HTR-8/SVneo (cell line): ENCODE data around the gene GOSR2.

Source experiments
- DNase-seq: peaks from one replicate; pipeline ENCODE4 v3.0.0; 2011; ENCODE audit warnings: low spot score, mixed read lengths; ENCODE audit not compliant: insufficient read length
- FAIRE-seq: peaks from 2 replicates; lab custom pipeline; 2011; peaks lifted over from hg19 to GRCh38; lab: Jason Lieb, UNC

The GOSR2 gene

GRCh38 chr17:46925185-46925868, 2.4 kb downstream of the GOSR2 start:
- FAIRE-seq (peak; percentile 40), DNase-seq (no peak)

DNA sequence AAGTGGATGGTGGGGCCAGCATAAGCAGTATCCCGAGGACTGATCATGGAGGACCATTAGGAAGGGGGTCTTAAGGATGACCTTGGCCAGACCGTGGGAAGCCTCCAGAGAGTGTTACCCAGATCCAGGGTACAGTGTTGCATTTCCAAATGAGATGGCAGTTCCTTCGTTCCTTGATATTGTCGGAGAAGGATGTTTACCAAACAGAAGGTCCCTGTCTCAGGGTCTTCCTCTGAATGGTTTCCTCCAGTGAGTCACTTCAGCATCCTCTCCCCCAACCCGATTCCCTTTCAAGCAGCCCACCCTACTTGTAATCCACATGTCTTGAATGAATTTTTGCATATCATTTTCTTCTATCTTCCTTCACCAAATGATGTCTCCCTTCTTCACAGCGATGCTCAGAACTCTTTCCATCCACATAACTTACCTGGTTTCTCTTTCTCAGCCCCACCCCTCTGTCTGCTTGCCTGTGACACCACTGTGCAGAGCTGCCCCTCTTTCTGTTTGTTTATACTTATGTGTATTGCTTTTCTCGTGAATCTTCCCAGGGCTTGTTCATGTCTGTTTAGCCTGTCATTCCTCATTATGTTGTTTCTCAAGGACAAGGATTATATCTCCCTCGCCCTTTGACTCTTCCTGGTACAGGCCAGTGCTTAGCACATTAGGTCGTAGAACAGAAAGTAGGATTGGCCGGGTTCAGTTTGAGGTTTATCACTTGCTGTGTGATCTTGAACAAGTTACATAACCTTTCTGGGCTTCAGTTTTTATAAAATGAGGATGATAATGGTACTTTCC, 5.7 kb downstream of the GOSR2 start:
- DNase-seq, result no peak
- FAIRE-seq, result peak; percentile 36

- DNase-seq (no peak), FAIRE-seq (peak; percentile 16)
Measured at GRCh38 chr17:46929413-46929812, 6.5 kb downstream of the GOSR2 start.

DNA sequence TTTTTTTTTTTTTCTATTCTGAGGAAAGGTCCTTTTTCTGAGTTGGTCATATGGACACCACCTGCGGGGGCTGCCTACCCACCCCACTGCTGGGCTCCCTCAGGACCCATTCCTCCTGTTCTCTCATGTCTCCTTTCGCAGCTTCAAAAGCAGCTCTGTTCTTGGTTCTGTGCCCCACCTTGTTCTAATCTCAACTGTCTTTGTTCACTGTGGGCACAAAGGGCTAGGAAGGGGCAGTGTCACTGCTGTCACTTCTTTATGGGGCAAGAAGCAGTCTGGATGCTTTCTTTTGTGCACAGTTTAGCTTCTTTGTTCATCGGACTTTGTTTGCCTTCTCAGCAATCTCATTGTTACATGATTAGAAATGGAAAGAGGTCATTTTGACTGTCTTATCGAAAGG, 7.1 kb downstream of the GOSR2 start:
- DNase-seq (no peak), FAIRE-seq (peak; percentile 58)

GRCh38 chr17:46931596-46931995, 8.6 kb downstream of the GOSR2 start:
- FAIRE-seq (no peak), DNase-seq (no peak)

DNA sequence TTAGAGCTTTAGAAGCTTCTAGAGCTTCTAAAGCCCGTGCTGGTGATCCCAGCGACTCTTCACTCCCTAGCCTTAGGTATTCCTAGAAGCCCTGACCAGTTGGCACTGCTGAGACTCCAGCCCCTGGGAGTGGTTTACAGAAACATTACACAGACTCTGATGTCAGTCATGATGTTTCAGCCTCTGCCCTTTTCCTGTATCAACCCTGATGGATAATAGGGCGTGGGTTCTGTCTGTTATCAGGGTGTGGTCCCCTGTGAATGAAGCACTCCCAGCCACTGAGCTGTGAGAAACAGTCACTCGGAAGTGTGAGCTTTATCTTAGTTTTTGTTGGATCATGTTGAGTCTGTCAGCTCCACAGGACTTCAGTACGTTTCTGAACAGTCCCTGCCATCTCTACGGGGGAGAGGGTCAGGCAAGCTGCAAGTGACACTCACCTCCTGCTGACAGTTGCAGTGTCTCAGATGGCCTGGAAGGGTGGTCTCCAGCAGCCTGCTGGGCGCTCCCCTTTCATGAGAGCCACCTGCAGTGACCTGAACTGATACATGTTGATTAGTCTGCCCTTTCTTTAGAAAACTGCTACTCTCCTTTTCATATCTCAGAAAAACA, 12.8 kb downstream of the GOSR2 start:
- no peak for DNase-seq
- peak; percentile 48 for FAIRE-seq

- peak; percentile 93 for DNase-seq
- peak; percentile 80 for FAIRE-seq
Measured at GRCh38 chr17:46940692-46941404, 17.9 kb downstream of the GOSR2 start.

GRCh38 chr17:46942441-46943217, 19.7 kb downstream of the GOSR2 start:
- peak; percentile 93 for DNase-seq
- peak; percentile 85 for FAIRE-seq

DNA sequence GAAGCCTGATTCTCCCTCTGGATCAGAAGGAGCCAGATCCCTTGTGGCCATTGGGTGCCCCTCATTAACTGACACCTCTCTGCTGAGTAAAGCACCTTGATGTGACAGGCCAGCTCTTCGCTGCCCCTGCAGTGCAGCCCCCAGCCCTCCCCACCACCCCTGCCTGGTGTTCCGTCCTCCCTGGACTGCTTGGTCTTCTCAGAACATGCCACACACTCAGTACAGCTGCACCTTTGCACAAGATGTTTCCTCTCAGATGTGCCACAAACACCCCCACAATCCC, 20.2 kb downstream of the GOSR2 start:
- no peak for FAIRE-seq
- no peak for DNase-seq

GRCh38 chr17:46943501-46944393, 20.8 kb downstream of the GOSR2 start:
- DNase-seq, result peak; percentile 42
- FAIRE-seq, result no peak

DNA sequence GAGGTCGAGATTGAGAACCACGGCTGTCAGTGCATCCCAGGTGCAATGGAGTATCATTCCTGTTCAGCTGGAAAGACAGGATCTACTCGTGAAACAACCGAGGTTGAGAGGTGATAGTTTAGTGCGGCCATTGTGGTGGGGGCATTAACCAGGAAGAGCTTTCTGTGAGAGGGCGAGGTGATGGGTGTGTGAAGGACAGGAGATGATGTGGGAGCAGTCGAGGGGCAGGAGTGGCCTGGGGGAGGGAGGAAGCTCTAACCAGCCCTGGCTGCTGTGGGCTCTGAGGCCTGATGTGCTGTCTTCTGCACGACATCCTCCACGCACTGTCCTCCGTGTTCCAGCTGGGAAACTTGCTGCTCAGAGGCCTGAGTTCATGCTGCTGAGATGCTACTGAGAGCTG, 22.0 kb downstream of the GOSR2 start:
- FAIRE-seq (peak; percentile 58), DNase-seq (no peak)

DNA sequence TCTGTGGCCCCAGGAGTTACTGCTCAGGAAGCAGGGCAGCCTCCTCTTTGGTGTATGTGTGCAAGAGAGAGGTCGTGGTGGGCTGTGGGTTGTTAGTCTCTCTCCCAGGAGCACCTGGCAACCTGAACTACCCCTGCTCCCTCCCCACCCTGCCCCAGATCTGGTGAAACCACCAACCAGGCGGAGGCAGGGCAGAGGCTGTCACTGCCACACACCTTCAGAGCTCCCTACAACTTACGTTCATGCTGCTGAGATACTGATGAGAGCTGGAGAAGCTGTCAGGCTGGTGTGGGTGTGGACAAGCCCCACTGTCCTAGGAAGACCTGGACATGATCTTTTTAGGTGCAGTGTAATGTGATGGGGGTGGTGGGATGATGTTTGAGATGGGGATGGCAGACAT, 24.3 kb downstream of the GOSR2 start:
- DNase-seq (no peak), FAIRE-seq (peak; percentile 62)

GRCh38 chr17:46948544-46948943, 25.6 kb downstream of the GOSR2 start:
- DNase-seq (no peak), FAIRE-seq (peak; percentile 36)

GRCh38 chr17:46949291-46950174, 26.6 kb downstream of the GOSR2 start:
- no peak for DNase-seq
- peak; percentile 80 for FAIRE-seq

DNA sequence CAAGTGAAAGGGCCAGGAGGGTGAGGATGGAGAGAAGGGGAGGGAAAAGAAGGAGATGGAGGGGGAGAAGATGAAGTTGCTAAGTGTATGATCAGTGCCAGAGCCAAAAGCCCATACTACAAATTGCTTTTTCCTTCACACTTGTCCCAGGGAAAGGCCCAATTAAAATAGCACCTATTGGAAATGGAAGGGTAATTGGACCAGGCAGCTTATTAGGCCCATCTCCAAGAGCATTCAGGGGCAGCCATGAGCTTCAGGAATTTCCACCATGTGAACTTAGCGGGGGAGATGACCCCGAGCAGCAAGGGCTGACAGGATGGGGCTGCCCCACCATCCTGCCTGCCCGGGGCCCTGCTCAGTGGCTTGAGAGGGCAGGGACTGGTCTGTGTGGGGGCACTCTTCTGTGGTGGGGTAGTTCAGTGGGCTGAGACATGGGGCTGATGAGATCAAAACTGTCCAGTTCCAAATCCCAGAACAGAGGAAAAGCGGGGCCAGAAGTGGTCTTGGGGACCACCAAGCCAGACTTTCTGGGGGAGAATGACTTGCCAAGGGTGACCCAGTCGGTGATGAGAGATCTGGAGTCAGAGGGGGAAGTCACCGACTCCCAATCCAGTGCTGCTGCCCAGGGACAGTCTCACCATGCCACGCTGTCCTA, 27.5 kb downstream of the GOSR2 start:
- DNase-seq, result no peak
- peak; percentile 68 for FAIRE-seq

DNA sequence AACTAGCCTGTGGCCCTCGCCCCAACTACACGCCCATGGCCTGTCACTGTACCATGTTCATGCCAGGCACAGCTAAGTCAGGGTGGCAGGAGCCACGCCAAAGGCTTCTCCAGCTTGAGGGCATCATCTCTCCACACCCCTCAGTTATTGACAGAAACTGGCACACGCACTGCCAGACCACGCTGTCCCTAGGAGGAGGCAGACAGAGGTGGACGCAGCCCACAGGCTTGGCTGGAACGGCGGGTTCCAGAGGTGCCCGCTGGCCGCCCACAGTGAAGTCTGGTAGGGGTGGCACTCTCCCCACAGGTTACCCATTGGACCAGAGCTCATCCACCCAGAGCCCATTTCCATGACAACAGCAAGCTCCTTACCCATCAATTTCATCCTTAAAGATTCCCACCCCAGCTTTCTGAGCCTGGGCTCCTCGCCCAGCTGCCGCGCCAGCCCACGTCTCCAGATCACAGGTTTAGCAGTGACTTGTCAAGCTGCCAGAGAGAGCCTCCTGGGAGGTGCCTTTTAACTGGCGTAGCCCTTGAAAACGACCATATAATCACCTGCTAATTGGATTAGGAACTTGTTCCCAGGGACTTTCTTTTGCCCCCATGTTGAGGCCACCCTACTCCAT, 28.1 kb downstream of the GOSR2 start:
- FAIRE-seq (peak; percentile 54), DNase-seq (no peak)

DNA sequence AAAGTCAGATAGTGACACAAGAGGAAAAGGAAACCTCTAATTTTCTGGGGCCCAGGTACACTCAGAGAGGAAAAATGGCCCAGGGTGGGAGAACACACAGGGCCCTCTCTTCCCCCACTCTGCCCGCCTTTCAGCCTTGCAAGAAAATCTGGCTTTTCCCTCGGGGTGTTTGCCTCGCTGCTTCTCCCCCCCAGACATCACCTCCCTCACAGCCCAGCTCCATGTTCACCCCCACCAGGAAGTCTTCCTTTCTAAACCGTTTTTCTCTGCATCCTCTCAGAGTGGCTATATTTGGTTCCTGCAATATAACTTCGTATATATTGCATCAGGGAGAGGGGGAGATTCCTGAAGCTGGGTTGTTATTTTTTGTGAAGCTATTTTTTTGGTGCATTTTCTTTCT, 28.7 kb downstream of the GOSR2 start:
- no peak for DNase-seq

More for the DNA sequence above, 28.7 kb downstream of the GOSR2 start:
- FAIRE-seq, result no peak
